ENCODE results near the gene KCNQ2.

KCNQ2 gene

DNA sequence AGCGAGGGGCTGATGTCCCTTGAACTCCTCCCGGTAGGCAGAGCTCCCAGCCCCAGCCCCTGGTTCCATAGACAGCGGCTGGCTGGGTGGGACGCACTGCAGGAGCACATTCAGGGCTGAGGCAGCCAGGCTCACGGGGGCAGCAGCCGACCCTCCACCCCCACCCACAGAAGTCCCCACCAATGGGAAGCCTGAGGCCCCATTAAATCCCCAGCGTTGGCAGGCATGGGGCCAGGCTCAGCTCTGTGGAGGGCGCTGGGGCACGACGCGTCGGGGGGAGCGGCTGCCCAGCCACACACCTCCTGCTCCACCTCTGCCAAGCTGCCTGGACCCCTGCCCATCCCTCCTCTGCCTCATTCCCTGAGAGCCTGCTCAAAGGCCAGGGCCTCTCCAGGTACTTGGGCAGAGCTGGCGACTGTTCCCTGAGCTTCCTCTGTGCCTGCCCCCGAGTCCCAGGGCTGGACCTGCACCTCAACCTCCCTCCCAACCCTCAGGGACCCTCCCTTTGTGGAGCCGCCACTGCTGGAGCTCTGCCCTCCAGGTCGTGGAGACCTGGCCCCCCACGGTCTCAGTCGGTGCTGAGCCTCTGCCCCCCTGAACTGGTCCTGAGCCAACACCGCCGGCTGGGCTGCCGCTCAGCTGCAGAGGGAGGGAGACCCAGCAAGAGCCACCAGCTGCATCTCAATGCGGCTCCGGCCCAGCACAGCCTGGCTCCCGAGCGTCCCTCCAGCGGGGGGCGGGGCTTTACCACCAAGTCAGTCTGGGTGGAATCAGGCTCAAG lies 120.5 kb downstream of the KCNQ2 start:
- no peak for DNase-seq

DNA sequence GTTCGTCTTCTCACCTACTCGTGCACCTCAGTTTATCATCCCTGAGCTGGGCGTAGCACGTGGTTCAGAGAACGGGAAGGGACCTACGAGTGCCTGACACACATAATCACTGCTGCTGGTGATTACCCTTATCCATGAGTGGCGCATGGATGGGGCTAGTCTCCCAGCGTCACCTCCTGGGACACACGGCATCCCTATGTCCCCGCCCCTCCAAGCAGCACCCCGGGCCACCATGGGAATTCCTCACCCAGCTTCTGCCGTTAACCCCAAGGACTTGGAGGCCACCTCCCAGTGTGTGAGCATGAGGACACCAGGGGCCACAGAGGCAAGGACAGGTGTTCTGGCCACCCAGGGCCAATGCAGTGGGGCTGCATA lies 121.1 kb downstream of the KCNQ2 start:
- DNase-seq, result no peak

DNA sequence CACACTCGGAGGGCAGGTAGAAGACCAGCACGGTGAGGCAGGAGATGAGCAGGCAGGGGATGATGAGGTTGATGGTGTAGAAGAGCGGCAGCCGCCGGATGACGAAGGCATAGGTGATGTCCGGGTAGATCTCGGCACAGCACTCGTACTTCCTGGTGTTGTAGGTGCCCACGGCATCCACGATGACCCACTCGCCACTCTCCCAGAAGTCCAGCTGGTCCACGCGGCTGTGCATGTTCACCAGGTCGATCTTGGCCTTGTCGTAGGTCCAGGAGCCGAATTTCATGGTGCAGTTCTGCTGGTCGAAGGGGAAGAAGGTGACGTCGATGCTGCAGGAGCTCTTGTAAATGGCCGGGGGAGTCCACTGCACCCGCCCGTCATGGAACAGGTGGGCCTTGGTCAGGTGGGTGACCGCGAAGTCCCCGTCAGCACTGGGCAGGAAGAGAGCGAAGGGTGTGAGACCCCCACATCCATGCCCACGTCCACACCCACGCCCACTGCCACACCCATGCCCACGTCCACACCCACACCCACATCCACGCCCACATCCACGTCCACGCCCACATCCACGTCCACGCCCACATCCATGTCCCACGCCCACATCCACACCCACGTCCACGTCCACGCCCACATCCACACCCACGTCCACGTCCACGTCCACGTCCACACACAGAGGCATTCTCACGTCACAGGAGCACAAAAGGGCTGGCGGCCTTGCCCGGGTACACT lies 121.7 kb downstream of the KCNQ2 start:
- no peak for DNase-seq

All from CD4-positive, alpha-beta T cell treated with Interferon alpha-2 for 1 hour (primary cell).